ENCODE measurements around the gene CSTPP1.
"Not testable (repeated sequence)": the region's sequence is repeated elsewhere in the genome, so short reads cannot be mapped to it uniquely, and the experiment has no call there.

Gene CSTPP1

DNA sequence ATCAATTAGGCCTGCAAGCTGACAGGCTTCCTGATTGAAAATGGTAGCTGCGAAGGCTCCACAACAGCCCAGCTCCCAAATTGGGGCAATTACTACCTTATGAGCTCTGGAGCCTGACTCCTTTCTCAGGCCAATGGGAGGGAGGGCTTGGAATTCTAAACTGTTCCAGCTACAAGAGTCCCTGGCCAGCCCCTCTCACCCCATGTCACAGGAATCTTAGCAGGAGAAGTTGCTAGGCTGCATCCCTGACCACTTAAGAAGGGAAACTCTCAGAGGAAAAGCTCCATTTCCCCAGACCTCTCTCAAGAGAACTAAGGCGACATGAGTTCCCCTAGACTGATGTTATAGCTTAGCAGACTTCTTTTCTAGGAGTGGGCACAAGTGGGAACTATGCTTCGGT lies 23.1 kb upstream of the CSTPP1 start:
- H3K9ac ChIP-seq (ENCODE audit: low read length) = no peak overlapping the region
- H3K27ac ChIP-seq (ENCODE audit: low read depth, low read length) = no peak overlapping the region
- no peaks in the 10 kb centered on the region for H3K36me3 ChIP-seq (ENCODE audit: insufficient read depth, low read length)
- H3K4me1 ChIP-seq (ENCODE audit: insufficient read depth, low read length) = peaks cover 35% of the 10 kb centered on the region
- H3K9me3 ChIP-seq (ENCODE audit: low read length) = no peaks in the 10 kb centered on the region
- peaks cover 0 to 7% of the 10 kb centered on the region in 2 donors for H3K27me3 ChIP-seq (ENCODE audit: control insufficient read depth in 1 of 2, insufficient read depth in 2 of 2, low read length in 2 of 2)
- no peak overlapping the region for H3K4me3 ChIP-seq (ENCODE audit: low read depth in 1 of 2, low read length in 2 of 2)

- Histone ChIP-seq H3K9me3 (ENCODE audit: low read length) (no peaks in the 10 kb centered on the region), H3K27ac (ENCODE audit: low read depth, low read length) (no peak overlapping the region), H3K9ac (ENCODE audit: low read length) (no peak overlapping the region), H3K27me3 (ENCODE audit: control insufficient read depth in 1 of 2, insufficient read depth in 2 of 2, low read length in 2 of 2) (peaks cover 0 to 7% of the 10 kb centered on the region in 2 donors), H3K36me3 (ENCODE audit: insufficient read depth, low read length) (no peaks in the 10 kb centered on the region), H3K4me3 (ENCODE audit: low read depth in 1 of 2, low read length in 2 of 2) (no peak overlapping the region), H3K4me1 (ENCODE audit: insufficient read depth, low read length) (peaks cover 42% of the 10 kb centered on the region)
Observed at GRCh38 chr11:46914363-46914762, 22.2 kb upstream of the CSTPP1 start.

GRCh38 chr11:46914910-46915309 lies 21.7 kb upstream of the CSTPP1 start:
- no peak overlapping the region for H3K9ac ChIP-seq (ENCODE audit: low read length)
- no peak overlapping the region for H3K27ac ChIP-seq (ENCODE audit: low read depth, low read length)
- H3K36me3 ChIP-seq (ENCODE audit: insufficient read depth, low read length) = no peaks in the 10 kb centered on the region
- H3K4me3 ChIP-seq (ENCODE audit: low read depth in 1 of 2, low read length in 2 of 2) = no peak overlapping the region
- no peaks in the 10 kb centered on the region for H3K9me3 ChIP-seq (ENCODE audit: low read length)
- peaks cover 0 to 7% of the 10 kb centered on the region in 2 donors for H3K27me3 ChIP-seq (ENCODE audit: control insufficient read depth in 1 of 2, insufficient read depth in 2 of 2, low read length in 2 of 2)
- H3K4me1 ChIP-seq (ENCODE audit: insufficient read depth, low read length) = peaks cover 48% of the 10 kb centered on the region

GRCh38 chr11:46916286-46917108 lies 20.1 kb upstream of the CSTPP1 start:
- peaks cover 0 to 7% of the 10 kb centered on the region in 2 donors for H3K27me3 ChIP-seq (ENCODE audit: control insufficient read depth in 1 of 2, insufficient read depth in 2 of 2, low read length in 2 of 2)
- peak overlapping the region; percentile 76 for H3K27ac ChIP-seq (ENCODE audit: low read depth, low read length)
- H3K4me3 ChIP-seq (ENCODE audit: low read depth in 1 of 2, low read length in 2 of 2) = peak overlapping the region; percentile 77 to 79
- H3K4me1 ChIP-seq (ENCODE audit: insufficient read depth, low read length) = peaks cover 61% of the 10 kb centered on the region
- H3K36me3 ChIP-seq (ENCODE audit: insufficient read depth, low read length) = no peaks in the 10 kb centered on the region
- no peaks in the 10 kb centered on the region for H3K9me3 ChIP-seq (ENCODE audit: low read length)
- H3K9ac ChIP-seq (ENCODE audit: low read length) = peak overlapping the region; percentile 78

DNA sequence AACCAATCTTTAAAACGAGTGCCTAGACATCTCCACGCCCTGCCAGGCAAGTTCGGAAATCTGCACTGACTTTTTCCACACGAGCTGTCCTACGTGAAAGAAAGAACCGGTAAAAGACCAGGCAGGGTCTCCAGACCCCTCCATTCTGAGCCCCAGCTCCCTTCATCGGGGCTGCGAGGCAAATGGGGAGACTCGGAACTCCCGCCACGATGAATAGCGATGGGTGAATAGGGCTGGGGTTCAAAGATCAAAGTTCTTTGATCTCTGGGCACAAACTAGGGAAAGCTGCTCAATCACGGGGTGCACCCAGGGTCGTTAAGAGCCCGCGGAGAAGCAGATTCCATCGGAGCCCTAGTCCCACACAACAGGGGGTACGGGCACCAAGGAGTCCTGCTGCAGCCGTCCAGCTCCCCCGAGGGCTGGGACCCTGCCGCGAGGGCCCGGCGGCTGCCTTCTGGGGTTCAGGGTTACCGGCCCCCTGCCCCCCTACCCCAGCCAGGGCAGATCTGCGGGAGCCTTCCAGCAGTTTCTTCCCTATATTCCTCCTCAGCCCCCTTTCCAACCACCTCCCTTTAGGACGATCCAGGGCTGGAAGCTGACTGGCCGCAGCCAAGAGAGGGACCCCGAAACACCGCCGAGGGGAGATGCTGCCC lies 19.3 kb upstream of the CSTPP1 start:
- peaks cover 60% of the 10 kb centered on the region for H3K4me1 ChIP-seq (ENCODE audit: insufficient read depth, low read length)
- peaks cover 0 to 7% of the 10 kb centered on the region in 2 donors for H3K27me3 ChIP-seq (ENCODE audit: control insufficient read depth in 1 of 2, insufficient read depth in 2 of 2, low read length in 2 of 2)
- H3K27ac ChIP-seq (ENCODE audit: low read depth, low read length) = peak overlapping the region; percentile 76

DNA sequence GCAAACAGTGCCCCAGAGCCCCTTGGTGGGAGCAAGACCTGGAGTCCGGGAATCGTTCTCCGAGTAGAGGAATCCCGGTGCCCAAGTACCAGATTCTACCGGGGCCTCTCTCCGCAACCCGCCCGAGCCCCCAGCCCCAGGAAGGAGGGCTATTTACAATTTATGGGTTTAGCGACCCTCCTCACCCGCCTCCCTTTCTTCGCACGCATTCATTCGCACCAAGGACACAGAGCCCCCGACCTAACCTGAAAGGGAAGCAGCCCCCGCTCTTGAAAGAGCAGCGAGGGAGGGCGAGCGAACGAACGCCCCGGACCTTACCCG lies 18.8 kb upstream of the CSTPP1 start:
- H3K4me1 ChIP-seq (ENCODE audit: insufficient read depth, low read length) = peaks cover 56% of the 10 kb centered on the region

More for the DNA sequence above, 19.3 kb upstream of the CSTPP1 start:
- Histone ChIP-seq H3K9me3 (ENCODE audit: low read length) (no peaks in the 10 kb centered on the region), H3K36me3 (ENCODE audit: insufficient read depth, low read length) (no peaks in the 10 kb centered on the region), H3K9ac (ENCODE audit: low read length) (peak overlapping the region; percentile 78), H3K4me3 (ENCODE audit: low read depth in 1 of 2, low read length in 2 of 2) (peak overlapping the region; percentile 77 to 79)

GRCh38 chr11:46918083-46918787 lies 18.3 kb upstream of the CSTPP1 start, which contains the start of gene LRP4:
LRP4 (minus strand) TSS chr11:46918550; CDS start chr11:46918379, 171 bp downstream.
- H3K27me3 ChIP-seq (ENCODE audit: control insufficient read depth in 1 of 2, insufficient read depth in 2 of 2, low read length in 2 of 2) = peaks cover 0 to 7% of the 10 kb centered on the region in 2 donors
- H3K4me1 ChIP-seq (ENCODE audit: insufficient read depth, low read length) = peaks cover 54% of the 10 kb centered on the region
- peak within 1 kb of the TSS; percentile 77 to 79 for H3K4me3 ChIP-seq (ENCODE audit: low read depth in 1 of 2, low read length in 2 of 2)
- H3K9ac ChIP-seq (ENCODE audit: low read length) = peak within 1 kb of the TSS; percentile 78
- H3K27ac ChIP-seq (ENCODE audit: low read depth, low read length) = peak within 1 kb of the TSS; percentile 76
- H3K9me3 ChIP-seq (ENCODE audit: low read length) = no peaks in the 10 kb centered on the region
- H3K36me3 ChIP-seq (ENCODE audit: insufficient read depth, low read length) = no peaks in the 10 kb centered on the region

More for the DNA sequence above, 18.8 kb upstream of the CSTPP1 start:
- no peaks in the 10 kb centered on the region for H3K9me3 ChIP-seq (ENCODE audit: low read length)
- no peaks in the 10 kb centered on the region for H3K36me3 ChIP-seq (ENCODE audit: insufficient read depth, low read length)
- peak overlapping the region; percentile 76 for H3K27ac ChIP-seq (ENCODE audit: low read depth, low read length)
- H3K27me3 ChIP-seq (ENCODE audit: control insufficient read depth in 1 of 2, insufficient read depth in 2 of 2, low read length in 2 of 2) = peaks cover 0 to 7% of the 10 kb centered on the region in 2 donors
- peak overlapping the region; percentile 78 for H3K9ac ChIP-seq (ENCODE audit: low read length)
- peak overlapping the region; percentile 77 to 79 for H3K4me3 ChIP-seq (ENCODE audit: low read depth in 1 of 2, low read length in 2 of 2)

GRCh38 chr11:46918788-46919513 lies 17.6 kb upstream of the CSTPP1 start:
- H3K4me3 ChIP-seq (ENCODE audit: low read depth in 1 of 2, low read length in 2 of 2) = peak overlapping the region; percentile 25 to 49
- H3K4me1 ChIP-seq (ENCODE audit: insufficient read depth, low read length) = peaks cover 53% of the 10 kb centered on the region
- peaks cover 0 to 7% of the 10 kb centered on the region in 2 donors for H3K27me3 ChIP-seq (ENCODE audit: control insufficient read depth in 1 of 2, insufficient read depth in 2 of 2, low read length in 2 of 2)
- no peak overlapping the region for H3K27ac ChIP-seq (ENCODE audit: low read depth, low read length)
- no peaks in the 10 kb centered on the region for H3K9me3 ChIP-seq (ENCODE audit: low read length)
- no peaks in the 10 kb centered on the region for H3K36me3 ChIP-seq (ENCODE audit: insufficient read depth, low read length)
- peak overlapping the region; percentile 33 for H3K9ac ChIP-seq (ENCODE audit: low read length)

GRCh38 chr11:46920755-46921154 lies 15.8 kb upstream of the CSTPP1 start:
- Histone ChIP-seq H3K27ac (ENCODE audit: low read depth, low read length) (peak overlapping the region; percentile 61), H3K9me3 (ENCODE audit: low read length) (no peaks in the 10 kb centered on the region), H3K9ac (ENCODE audit: low read length) (no peak overlapping the region), H3K4me1 (ENCODE audit: insufficient read depth, low read length) (peaks cover 44% of the 10 kb centered on the region), H3K27me3 (ENCODE audit: control insufficient read depth in 1 of 2, insufficient read depth in 2 of 2, low read length in 2 of 2) (peaks cover 0 to 7% of the 10 kb centered on the region in 2 donors), H3K36me3 (ENCODE audit: insufficient read depth, low read length) (no peaks in the 10 kb centered on the region), H3K4me3 (ENCODE audit: low read depth in 1 of 2, low read length in 2 of 2) (no peak overlapping the region)

- not testable (repeated sequence) for H3K4me1 ChIP-seq (ENCODE audit: insufficient read depth, low read length); H3K9me3 ChIP-seq (ENCODE audit: low read length); H3K36me3 ChIP-seq (ENCODE audit: insufficient read depth, low read length); H3K27me3 ChIP-seq (ENCODE audit: control insufficient read depth in 1 of 2, insufficient read depth in 2 of 2, low read length in 2 of 2); H3K4me3 ChIP-seq (ENCODE audit: low read depth in 1 of 2, low read length in 2 of 2); H3K27ac ChIP-seq (ENCODE audit: low read depth, low read length); H3K9ac ChIP-seq (ENCODE audit: low read length)
Observed at GRCh38 chr11:46927928-46928327, 8.6 kb upstream of the CSTPP1 start.

DNA sequence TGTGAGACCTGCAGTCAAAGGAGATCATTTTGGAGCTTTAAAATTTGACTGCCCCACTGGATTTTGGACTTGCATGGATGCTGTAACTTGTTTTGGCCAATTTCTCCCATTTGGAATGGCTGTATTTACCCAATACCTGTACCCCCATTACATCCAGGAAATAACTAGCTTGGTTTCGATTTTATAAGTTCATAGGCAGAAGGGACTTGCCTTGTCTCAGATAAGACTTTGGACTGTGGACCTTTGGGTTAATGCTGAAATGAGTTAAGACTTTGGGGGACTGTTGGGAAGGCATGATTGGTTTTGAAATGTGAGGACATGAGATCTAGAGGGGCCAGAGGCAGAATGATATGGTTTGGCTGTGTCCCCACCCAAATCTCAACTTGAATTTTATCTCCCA lies 7.9 kb upstream of the CSTPP1 start:
- H3K27ac ChIP-seq (ENCODE audit: low read depth, low read length); H3K36me3 ChIP-seq (ENCODE audit: insufficient read depth, low read length); H3K9ac ChIP-seq (ENCODE audit: low read length); H3K4me3 ChIP-seq (ENCODE audit: low read depth in 1 of 2, low read length in 2 of 2); H3K9me3 ChIP-seq (ENCODE audit: low read length); H3K4me1 ChIP-seq (ENCODE audit: insufficient read depth, low read length); H3K27me3 ChIP-seq (ENCODE audit: control insufficient read depth in 1 of 2, insufficient read depth in 2 of 2, low read length in 2 of 2): not testable (repeated sequence)
